K562 (cell line): ENCODE data around the gene STOX2. TPM values are rescaled to one million over a fixed set of nuclear protein-coding genes. Genes with fewer than 3 reads are reported as not detected.

ENCODE experiments used
- MAFK ChIP-seq: IDR thresholded peaks from 2 replicates; pipeline ENCODE4 v1.6.1; 2011; ENCODE audit warnings: low read length, improper control_type of control experiment
- NFE2L1 ChIP-seq: fragments of 450-650 bp; IDR thresholded peaks from 2 replicates; pipeline ENCODE4 v1.6.1; 2016; ENCODE audit warnings: missing genetic modification characterization, low read depth, mild to moderate bottlenecking, missing compliant biosample characterization, moderate library complexity, borderline replicate concordance
- NRF1 ChIP-seq, 2 experiments: fragments of 450-650 bp; IDR thresholded peaks in 1 of 2; conservative IDR thresholded peaks in 1 of 2; 2 replicates each; pipeline ENCODE4 v1.6.1; 2014; ENCODE audit warnings: mild to moderate bottlenecking in 2 of 2
- SOX6 ChIP-seq: fragments of 450-650 bp; IDR thresholded peaks from 2 replicates; pipeline ENCODE4 v1.6.1; 2014; ENCODE audit warnings: mild to moderate bottlenecking
- ZFPM2 ChIP-seq: fragments of 250-450 bp; sonication (Bioruptor Pico); IDR thresholded peaks from 2 replicates; pipeline ENCODE4 v1.5.1; 2022; ENCODE audit warnings: mild to moderate bottlenecking
- ZNF316 ChIP-seq: fragments of 450-650 bp; IDR thresholded peaks from 2 replicates; pipeline ENCODE4 v1.6.1; 2016
- polyA plus RNA-seq, 8 experiments: library from polyadenylated mRNA; depleted of rRNA in 4 of 8; stranded (reverse) in 5 of 8; unstranded in 3 of 8; fragments of >200 nt; fragmentation: Nextera tagmentation in 2 of 8; fragmentation: Illumina TruSeq in 1 of 8; extraction: Ambion mirVana in 2 of 8; extraction: Trizol in 1 of 8; gene quantifications; 2 replicates each; pipeline versions ENCODE4 v1.2.1 to v1.2.3, GENCODE V29; 2011 to 2014; ENCODE audit warnings: inconsistent platforms in 1 of 8, missing spikeins in 1 of 8
- total RNA-seq, 7 experiments: library from RNA; depleted of rRNA in 6 of 7; stranded (reverse); fragments of >200 nt in 6 of 7; fragmentation: Illumina TruSeq in 2 of 7; extraction: Trizol in 2 of 7; gene quantifications; 2 replicates each; pipeline versions ENCODE4 v1.2.1 to v1.2.3, GENCODE V29; 2011 to 2021; ENCODE audit warnings: low replicate concordance in 1 of 7
- TF ChIP-seq, protein P1 (sequence below): sonication (generic); formaldehyde crosslinking; IDR thresholded peaks from 2 replicates; pipeline ENCODE4 v1.8.1; 2023; ENCODE audit warnings: mild to moderate bottlenecking, missing genetic modification reagents, moderate library complexity
- TF ChIP-seq, protein P2 (sequence below): fragments of 250-450 bp; sonication (Bioruptor Pico); IDR thresholded peaks from 2 replicates; pipeline ENCODE4 v1.5.0; 2020; ENCODE audit warnings: mild to moderate bottlenecking
- TF ChIP-seq, protein P3 (sequence below), 2 experiments: fragments of 450-650 bp in 1 of 2; sonication (generic) in 1 of 2; formaldehyde crosslinking in 1 of 2; IDR thresholded peaks in 1 of 2; conservative IDR thresholded peaks in 1 of 2; 2 replicates each; pipeline versions ENCODE4 v1.6.1 to v1.8.1; 2016 to 2023; ENCODE audit warnings: mild to moderate bottlenecking in 2 of 2, moderate library complexity in 2 of 2, inconsistent platforms in 1 of 2, missing genetic modification reagents in 1 of 2

STOX2 gene
- total and polyA plus RNA-seq, 9 of the 15 experiments (the other 6 are each of a cell fraction or from before 2014, with no cell fraction given), result not detected

DNA sequence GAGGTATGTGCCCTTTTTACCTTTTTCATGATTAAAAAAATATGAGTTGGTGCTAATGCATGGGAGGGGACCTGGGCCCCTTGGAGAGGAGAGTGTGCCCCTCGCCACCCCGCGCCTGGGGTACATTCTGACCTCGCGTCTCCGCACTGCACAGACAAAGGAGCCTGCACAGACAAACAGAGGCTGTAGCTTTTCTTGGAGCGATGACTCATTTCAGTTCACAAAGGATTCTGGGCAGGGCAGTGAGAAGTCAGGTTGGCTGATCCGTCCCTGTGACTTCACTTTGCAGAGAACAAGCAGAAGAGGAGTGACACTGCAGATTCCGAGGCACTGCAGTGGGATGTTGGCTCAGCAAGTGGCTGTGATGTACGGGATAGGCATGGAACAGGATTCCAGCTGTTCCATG, 82.9 kb downstream of the STOX2 start (continued):
- TF ChIP-seq, protein P1, sequence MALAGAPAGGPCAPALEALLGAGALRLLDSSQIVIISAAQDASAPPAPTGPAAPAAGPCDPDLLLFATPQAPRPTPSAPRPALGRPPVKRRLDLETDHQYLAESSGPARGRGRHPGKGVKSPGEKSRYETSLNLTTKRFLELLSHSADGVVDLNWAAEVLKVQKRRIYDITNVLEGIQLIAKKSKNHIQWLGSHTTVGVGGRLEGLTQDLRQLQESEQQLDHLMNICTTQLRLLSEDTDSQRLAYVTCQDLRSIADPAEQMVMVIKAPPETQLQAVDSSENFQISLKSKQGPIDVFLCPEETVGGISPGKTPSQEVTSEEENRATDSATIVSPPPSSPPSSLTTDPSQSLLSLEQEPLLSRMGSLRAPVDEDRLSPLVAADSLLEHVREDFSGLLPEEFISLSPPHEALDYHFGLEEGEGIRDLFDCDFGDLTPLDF (CRISPR knock-in tag), result no peak
- TF ChIP-seq, protein P2, sequence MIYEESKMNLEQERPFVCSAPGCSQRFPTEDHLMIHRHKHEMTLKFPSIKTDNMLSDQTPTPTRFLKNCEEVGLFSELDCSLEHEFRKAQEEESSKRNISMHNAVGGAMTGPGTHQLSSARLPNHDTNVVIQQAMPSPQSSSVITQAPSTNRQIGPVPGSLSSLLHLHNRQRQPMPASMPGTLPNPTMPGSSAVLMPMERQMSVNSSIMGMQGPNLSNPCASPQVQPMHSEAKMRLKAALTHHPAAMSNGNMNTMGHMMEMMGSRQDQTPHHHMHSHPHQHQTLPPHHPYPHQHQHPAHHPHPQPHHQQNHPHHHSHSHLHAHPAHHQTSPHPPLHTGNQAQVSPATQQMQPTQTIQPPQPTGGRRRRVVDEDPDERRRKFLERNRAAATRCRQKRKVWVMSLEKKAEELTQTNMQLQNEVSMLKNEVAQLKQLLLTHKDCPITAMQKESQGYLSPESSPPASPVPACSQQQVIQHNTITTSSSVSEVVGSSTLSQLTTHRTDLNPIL (CRISPR knock-in tag), result no peak
- TF ChIP-seq NRF1 (conservative IDR thresholded peaks at IDR 0.05 in 1 of 2, IDR thresholded peaks at IDR 0.05 in 1 of 2), result no peak
- TF ChIP-seq NFE2L1 (tag), result peak; percentile 55
- TF ChIP-seq ZFPM2, result no peak
- peak; percentile 53 for TF ChIP-seq MAFK
- TF ChIP-seq SOX6, result peak; percentile 37; the same call in 1 of the 2 replicates
- TF ChIP-seq ZNF316, result peak; percentile 77
- TF ChIP-seq, protein P3, sequence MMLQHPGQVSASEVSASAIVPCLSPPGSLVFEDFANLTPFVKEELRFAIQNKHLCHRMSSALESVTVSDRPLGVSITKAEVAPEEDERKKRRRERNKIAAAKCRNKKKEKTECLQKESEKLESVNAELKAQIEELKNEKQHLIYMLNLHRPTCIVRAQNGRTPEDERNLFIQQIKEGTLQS (IDR thresholded peaks at IDR 0.05), result peak; percentile 90
- TF ChIP-seq, protein P3 (CRISPR knock-in tag; conservative IDR thresholded peaks at IDR 0.05), result peak; percentile 50; the same call in 1 of the 2 replicates
